Fibroblast of lung (primary cell): ENCODE measurements around the gene ITPRIPL2.

Source experiments
- EZH2 ChIP-seq: IDR thresholded peaks from 2 replicates; pipeline ENCODE4 v1.5.1; 2012; ENCODE audit warnings: low read length, control low read depth, mild to moderate bottlenecking; ENCODE audit errors: missing control alignments
- TF ChIP-seq, protein P1 (sequence below), 2 donors: IDR thresholded peaks in 1 of 2; conservative IDR thresholded peaks in 1 of 2; 1 replicate in 1 of 2; 2 replicates in 1 of 2; pipeline ENCODE4 v1.5.1; 2011 to 2012; ENCODE audit warnings: low read length in 2 of 2, control low read depth in 1 of 2, inconsistent platforms in 1 of 2, low read depth in 1 of 2, mild to moderate bottlenecking in 1 of 2

DNA sequence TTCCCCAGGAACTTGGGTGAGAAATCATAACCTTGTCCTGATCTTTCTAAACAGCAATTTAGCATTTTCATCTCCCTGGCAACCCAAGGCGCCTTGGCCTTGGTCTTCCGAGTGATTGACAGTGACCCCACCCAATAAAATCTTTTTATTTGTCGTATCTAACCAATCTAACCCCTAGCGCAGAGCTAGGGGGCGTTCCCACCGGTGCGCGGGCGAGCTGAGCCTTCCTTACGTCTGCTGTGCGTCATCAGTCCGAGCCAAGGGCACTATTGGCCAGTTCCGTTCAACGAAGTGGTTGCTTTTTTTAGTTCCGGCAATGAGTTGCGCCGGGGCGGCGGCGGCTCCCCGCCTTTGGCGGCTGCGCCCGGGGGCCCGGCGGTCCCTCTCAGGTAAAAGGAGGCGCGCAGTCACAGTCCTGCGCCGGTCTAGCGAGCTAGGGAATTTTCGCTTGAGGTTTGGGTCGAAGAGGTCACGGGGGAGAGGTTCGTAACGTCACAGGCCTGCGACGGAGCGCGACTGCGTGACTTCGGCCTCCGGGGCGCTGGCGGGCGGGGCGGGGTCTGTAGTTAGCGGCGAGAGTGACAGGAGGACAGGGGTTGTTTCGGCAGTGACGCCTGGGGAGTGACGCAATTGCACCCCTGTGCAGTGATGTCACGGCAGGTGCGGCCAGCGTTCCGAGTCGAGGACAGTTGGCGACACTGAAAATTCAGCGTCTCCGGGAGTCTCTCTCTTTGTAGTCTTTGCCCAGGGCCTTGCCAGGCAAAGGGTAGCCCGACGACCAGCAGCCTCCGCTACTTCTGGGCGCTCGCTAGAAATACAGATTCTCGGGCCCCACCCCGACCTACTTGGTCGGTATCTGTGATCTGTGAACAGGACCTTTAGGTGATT, 46.2 kb upstream of the ITPRIPL2 start, which contains the start of gene COQ7:
- TF ChIP-seq, protein P1, sequence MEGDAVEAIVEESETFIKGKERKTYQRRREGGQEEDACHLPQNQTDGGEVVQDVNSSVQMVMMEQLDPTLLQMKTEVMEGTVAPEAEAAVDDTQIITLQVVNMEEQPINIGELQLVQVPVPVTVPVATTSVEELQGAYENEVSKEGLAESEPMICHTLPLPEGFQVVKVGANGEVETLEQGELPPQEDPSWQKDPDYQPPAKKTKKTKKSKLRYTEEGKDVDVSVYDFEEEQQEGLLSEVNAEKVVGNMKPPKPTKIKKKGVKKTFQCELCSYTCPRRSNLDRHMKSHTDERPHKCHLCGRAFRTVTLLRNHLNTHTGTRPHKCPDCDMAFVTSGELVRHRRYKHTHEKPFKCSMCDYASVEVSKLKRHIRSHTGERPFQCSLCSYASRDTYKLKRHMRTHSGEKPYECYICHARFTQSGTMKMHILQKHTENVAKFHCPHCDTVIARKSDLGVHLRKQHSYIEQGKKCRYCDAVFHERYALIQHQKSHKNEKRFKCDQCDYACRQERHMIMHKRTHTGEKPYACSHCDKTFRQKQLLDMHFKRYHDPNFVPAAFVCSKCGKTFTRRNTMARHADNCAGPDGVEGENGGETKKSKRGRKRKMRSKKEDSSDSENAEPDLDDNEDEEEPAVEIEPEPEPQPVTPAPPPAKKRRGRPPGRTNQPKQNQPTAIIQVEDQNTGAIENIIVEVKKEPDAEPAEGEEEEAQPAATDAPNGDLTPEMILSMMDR (conservative IDR thresholded peaks at IDR 0.05 in 1 of 2, IDR thresholded peaks at IDR 0.05 in 1 of 2; ENCODE audit: low read depth in 1 of 2, low read length in 2 of 2) = no peak
- TF ChIP-seq EZH2 = no peak
